ENCODE data around the gene CHD1L. TPM values are rescaled to one million over a fixed set of nuclear protein-coding genes. Genes with fewer than 3 reads are reported as not detected.

CHD1L gene
- total and polyA plus RNA-seq, 2 donors from 2014 or later = 15.2 to 27.7 TPM

DNA sequence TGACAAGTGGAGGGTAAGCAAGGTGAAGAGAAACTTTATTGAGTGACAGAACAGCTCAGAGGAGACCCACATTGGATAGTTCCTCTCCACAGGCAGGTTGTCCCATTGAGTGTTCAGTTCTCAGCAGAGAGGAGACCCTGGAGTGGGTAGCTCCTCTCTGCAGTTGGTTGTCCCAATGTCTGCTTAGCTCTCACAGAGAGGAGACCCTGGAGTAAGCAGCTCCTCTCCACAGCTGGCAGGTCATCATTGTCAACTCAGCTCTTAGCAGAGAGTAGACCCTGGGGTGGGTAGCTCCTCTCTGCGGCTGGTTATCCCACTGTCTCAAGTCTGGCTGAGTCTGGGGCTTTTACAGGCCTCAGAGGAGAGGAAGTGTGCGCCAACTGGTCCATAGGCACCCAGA, 6.0 kb upstream of the CHD1L start:
- peaks cover 0 to 6% (median 5%) of the 10 kb centered on the region in 3 donors for H3K4me1 ChIP-seq (ENCODE audit: control insufficient read depth in 2 of 3, insufficient read depth in 2 of 3, low read depth in 1 of 3, low read length in 3 of 3)

GRCh38 chr1:147236959-147237791, 5.3 kb upstream of the CHD1L start:
- Histone ChIP-seq H3K27me3 (ENCODE audit: control insufficient read depth, insufficient read depth, low read length) (no peaks in the 10 kb centered on the region), H3K36me3 (ENCODE audit: control insufficient read depth in 2 of 3, insufficient read depth in 3 of 3, low read length in 3 of 3) (no peaks in the 10 kb centered on the region), H3K9ac (ENCODE audit: low read length in 3 of 3) (no peak overlapping the region), H3K4me3 (ENCODE audit: low read length in 3 of 3) (no peak overlapping the region), H3K27ac (ENCODE audit: low read depth in 2 of 2, low read length in 2 of 2) (no peak overlapping the region), H3K9me3 (ENCODE audit: control insufficient read depth in 2 of 3, insufficient read depth in 1 of 3, low read length in 3 of 3) (no peaks in the 10 kb centered on the region), H3K4me1 (ENCODE audit: control insufficient read depth in 2 of 3, insufficient read depth in 2 of 3, low read depth in 1 of 3, low read length in 3 of 3) (peaks cover 0 to 10% (median 5%) of the 10 kb centered on the region in 3 donors)
- DNase-seq (no peak), FAIRE-seq (no peak)
- TF ChIP-seq, protein P1, sequence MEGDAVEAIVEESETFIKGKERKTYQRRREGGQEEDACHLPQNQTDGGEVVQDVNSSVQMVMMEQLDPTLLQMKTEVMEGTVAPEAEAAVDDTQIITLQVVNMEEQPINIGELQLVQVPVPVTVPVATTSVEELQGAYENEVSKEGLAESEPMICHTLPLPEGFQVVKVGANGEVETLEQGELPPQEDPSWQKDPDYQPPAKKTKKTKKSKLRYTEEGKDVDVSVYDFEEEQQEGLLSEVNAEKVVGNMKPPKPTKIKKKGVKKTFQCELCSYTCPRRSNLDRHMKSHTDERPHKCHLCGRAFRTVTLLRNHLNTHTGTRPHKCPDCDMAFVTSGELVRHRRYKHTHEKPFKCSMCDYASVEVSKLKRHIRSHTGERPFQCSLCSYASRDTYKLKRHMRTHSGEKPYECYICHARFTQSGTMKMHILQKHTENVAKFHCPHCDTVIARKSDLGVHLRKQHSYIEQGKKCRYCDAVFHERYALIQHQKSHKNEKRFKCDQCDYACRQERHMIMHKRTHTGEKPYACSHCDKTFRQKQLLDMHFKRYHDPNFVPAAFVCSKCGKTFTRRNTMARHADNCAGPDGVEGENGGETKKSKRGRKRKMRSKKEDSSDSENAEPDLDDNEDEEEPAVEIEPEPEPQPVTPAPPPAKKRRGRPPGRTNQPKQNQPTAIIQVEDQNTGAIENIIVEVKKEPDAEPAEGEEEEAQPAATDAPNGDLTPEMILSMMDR (IDR thresholded peaks at IDR 0.05; ENCODE audit: borderline replicate concordance, extremely low read depth, insufficient read depth) = no peak
- intact Hi-C loops (cut with DNase I) = loop anchor here (5.0 kb wide), 1 partner anchor 60 kb away; no protein-coding TSS in a partner anchor

More for the DNA sequence above, 6.0 kb upstream of the CHD1L start:
- intact Hi-C loops (cut with DNase I) = loop anchor here (5.0 kb wide), 1 partner anchor 59 kb away; no protein-coding TSS in a partner anchor
- FAIRE-seq (no peak), DNase-seq (no peak)
- Histone ChIP-seq H3K36me3 (ENCODE audit: control insufficient read depth in 2 of 3, insufficient read depth in 3 of 3, low read length in 3 of 3) (no peaks in the 10 kb centered on the region), H3K27me3 (ENCODE audit: control insufficient read depth, insufficient read depth, low read length) (no peaks in the 10 kb centered on the region), H3K4me3 (ENCODE audit: low read length in 3 of 3) (no peak overlapping the region), H3K9ac (ENCODE audit: low read length in 3 of 3) (no peak overlapping the region), H3K27ac (ENCODE audit: low read depth in 2 of 2, low read length in 2 of 2) (no peak overlapping the region), H3K9me3 (ENCODE audit: control insufficient read depth in 2 of 3, insufficient read depth in 1 of 3, low read length in 3 of 3) (no peaks in the 10 kb centered on the region)
- TF ChIP-seq, protein P1 (IDR thresholded peaks at IDR 0.05; ENCODE audit: borderline replicate concordance, extremely low read depth, insufficient read depth) = no peak

DNA sequence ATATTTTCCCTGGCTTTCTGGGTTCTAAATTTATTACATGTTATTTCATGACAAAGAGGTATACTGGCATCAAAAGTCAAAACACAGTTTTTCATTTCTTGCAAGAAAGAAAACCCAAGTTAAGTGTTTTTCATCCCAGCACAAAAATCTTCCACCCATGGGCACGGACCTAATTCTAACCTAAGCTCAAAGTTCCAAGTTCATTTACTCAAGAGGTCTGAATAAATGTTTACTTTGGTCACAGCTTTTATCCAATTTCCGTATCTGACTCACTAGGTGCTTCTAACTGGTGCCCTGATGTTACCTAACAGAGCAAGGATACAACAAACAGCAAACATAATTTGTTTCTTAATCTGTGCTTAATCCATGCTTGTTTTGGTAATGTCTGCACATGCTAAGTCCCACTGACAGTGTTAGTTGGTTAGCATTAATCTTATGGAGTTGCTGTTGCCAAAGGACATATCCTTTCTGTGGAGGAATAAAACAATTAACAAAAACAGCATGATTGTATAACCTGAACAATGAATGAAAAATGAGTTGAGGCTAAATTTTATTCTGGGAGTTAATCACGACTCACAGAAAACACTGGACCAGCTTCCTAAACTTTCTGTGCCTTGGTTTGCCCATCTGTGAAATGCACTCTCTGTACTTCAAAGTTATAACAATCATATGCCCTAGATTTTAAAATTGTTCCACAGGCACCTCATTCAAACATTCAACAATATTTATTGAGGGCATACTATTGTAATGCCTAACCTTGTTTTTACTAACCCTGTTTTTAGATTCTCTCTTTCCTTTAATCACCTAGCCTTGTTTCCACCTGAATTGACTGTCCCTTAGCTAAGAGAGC, 4.2 kb upstream of the CHD1L start:
- H3K36me3 ChIP-seq (ENCODE audit: control insufficient read depth in 2 of 3, insufficient read depth in 3 of 3, low read length in 3 of 3) = no peaks in the 10 kb centered on the region
- intact Hi-C loops (cut with DNase I) = loop anchor here (5.0 kb wide), 1 partner anchor 61 kb away; no protein-coding TSS in a partner anchor
- H3K27ac ChIP-seq (ENCODE audit: low read depth in 2 of 2, low read length in 2 of 2) = peak overlapping the region in 1 of 2 donors; percentile 38
- H3K27me3 ChIP-seq (ENCODE audit: control insufficient read depth, insufficient read depth, low read length) = no peaks in the 10 kb centered on the region
- DNase-seq (no peak), FAIRE-seq (no peak)
- H3K9ac ChIP-seq (ENCODE audit: low read length in 3 of 3) = no peak overlapping the region
- H3K4me1 ChIP-seq (ENCODE audit: control insufficient read depth in 2 of 3, insufficient read depth in 2 of 3, low read depth in 1 of 3, low read length in 3 of 3) = peaks cover 0 to 12% (median 5%) of the 10 kb centered on the region in 3 donors
- H3K9me3 ChIP-seq (ENCODE audit: control insufficient read depth in 2 of 3, insufficient read depth in 1 of 3, low read length in 3 of 3) = no peaks in the 10 kb centered on the region
- TF ChIP-seq, protein P1 (IDR thresholded peaks at IDR 0.05; ENCODE audit: borderline replicate concordance, extremely low read depth, insufficient read depth) = no peak
- H3K4me3 ChIP-seq (ENCODE audit: low read length in 3 of 3) = no peak overlapping the region
